Upper lobe of left lung (tissue), 4 donors: ENCODE measurements around the gene ARHGAP1.

Experiments
- CTCF ChIP-seq, 6 experiments: fragments of 450-650 bp in 4 of 6; fragments of 200-600 bp in 2 of 6; sonication (generic) in 2 of 6; IDR thresholded peaks; one replicate each; pipeline ENCODE4 v1.5.1; 2016 to 2019; ENCODE audit warnings: antibody characterized with exemption in 6 of 6
- EP300 ChIP-seq, 4 donors: sonication (generic); formaldehyde crosslinking; IDR thresholded peaks; one replicate each; pipeline ENCODE4 v1.5.1; 2017; ENCODE audit warnings: antibody characterized with exemption in 4 of 4, control low read depth in 2 of 4
- POLR2AphosphoS5 ChIP-seq, 2 donors: sonication (generic); formaldehyde crosslinking; IDR thresholded peaks; one replicate each; pipeline ENCODE4 v1.5.1; 2017; ENCODE audit warnings: antibody characterized with exemption in 2 of 2

DNA sequence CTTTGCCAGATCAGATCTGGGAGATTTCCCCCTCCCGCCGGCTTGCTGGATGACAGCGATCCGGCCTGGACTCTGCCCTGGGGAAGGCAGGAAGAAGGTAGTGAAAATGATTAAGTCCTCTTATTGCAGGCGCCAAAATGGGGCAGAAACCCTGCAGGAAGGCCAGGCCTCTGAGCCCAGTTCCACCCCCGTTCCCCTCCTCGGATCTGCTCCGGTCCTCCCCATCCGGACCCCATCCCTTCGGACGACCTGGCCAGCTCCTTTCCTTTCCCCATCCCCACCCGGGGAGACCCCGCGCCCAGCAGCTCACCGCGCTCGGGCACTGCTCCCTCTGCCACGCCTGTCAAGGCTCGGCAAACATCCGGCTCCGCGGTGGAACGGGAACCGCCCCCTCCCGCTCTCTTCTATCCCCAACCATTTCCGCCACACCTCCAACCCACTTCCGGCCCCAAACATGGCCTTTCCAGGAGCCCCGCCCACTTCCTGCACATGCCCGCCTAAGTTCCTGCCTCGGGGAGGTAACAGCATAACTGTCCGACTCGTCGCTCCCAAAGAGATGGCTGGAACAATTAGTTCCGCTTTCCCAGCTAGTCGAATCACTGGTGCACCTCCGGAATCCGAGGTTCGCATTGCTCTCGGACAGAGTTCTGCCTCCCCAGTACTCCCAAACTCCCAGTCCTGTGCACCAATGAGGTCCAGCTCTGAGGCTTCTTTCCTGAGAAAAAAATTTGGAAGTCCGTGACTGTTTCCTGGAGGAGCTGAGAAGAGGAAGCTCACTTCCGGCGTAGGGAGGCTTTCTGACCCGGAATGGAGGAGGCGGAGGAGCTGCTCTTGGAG lies at the start of gene ARHGAP1, which contains the start of gene ZNF408:
- peak in 1 of 6 experiments; percentile 18 for TF ChIP-seq CTCF (IDR thresholded peaks at IDR 0.05)
- TF ChIP-seq EP300 (IDR thresholded peaks at IDR 0.05), result peak in 1 of 4 donors; percentile 28
- peak; percentile 74 to 87 for TF ChIP-seq POLR2AphosphoS5 (IDR thresholded peaks at IDR 0.05)
